HG02610 (cell line): ENCODE measurements around the gene HSPA12B.

ENCODE experiments used
- ATAC-seq: cut with Tn5 transposase; IDR thresholded peaks from one replicate; pipeline ENCODE4 v1.9.1; 2021; ENCODE audit warnings: mild to moderate bottlenecking, moderate library complexity; ENCODE audit not compliant: unreplicated experiment

Gene HSPA12B

GRCh38 chr20:3704087-3704486 is 28.4 kb upstream of the HSPA12B start:
- ATAC-seq = no peak

DNA sequence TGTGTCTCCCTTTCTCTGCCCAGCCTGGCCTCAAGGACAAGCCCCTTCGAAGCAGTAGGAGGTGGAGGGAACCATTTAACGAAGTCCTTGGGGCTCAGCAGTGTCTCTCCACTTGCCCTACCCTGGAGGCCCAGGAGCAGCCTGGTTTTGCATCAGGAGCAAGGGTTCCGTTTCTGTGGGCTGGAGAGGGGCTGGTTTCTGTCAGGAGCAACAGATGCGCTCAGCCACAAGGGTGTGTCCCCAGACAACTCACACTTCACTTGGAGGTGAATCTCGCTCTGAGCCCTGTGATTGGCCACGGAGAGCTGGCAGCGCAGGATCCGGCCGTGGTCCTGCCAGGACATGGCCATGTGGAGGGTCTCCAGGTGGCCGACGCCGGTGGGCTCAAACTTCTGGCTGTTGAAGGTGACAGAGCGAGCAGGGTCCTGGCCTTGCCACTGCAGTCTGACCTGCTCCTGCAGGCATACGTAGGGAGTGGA is 27.0 kb upstream of the HSPA12B start:
- no peak for ATAC-seq

- ATAC-seq = no peak
Measured at GRCh38 chr20:3705970-3706739, 26.3 kb upstream of the HSPA12B start.

DNA sequence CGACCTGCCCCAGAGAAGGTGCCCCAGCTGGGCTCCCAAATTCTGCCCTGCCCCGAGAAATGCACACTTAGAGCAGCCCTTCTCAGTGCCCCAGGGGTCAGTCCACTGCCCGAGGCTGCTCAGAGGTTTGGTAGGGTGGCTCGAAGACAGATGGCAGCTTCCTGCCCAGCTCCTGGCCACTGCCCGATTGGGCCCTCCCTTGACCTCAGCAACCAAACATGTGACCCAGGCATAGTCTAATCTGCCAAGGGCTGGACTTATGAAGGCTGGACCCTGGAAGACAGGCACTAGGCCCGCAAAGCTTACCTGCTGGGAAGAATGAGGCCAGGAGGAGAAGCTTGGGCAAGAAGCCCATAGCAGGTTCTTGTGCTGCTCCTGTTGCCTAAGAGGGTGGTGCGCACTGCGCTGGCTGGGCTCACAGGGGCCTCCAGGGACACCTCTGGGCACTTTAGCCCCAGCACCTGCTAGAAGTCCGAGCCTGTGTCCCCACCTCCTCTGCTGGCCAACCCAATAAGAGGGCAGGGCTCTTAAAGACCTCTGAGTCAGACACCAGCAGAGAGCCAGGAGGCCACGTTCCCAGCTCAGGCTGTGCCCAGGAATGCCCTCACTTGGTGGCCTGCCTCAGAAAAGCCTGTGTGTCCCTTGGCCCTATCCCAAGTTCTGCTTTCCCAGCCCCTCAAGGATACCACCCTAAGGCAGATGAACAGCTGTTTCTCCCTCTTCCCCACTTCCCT is 25.5 kb upstream of the HSPA12B start:
- ATAC-seq = no peak

DNA sequence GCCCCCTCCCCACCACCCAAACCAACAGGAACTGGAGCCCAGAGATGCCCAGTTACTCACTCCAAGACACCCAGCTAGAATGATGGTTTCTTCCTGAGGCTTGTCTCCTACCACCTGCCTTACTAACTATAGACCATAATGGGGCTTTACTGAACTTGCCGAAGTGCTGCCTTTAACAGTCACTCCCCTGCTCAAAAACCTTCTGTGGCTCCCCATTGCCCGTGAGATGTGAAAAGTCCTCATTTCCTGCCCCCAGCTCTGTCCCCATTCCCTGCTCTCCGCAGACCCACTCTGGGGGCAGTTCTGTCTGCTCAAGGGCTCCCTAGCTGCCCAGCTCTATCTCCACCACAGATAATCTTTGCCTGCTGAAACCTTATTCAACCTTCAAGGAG is 25.0 kb upstream of the HSPA12B start:
- ATAC-seq = no peak

GRCh38 chr20:3710011-3710466 is 22.4 kb upstream of the HSPA12B start:
- no peak for ATAC-seq

DNA sequence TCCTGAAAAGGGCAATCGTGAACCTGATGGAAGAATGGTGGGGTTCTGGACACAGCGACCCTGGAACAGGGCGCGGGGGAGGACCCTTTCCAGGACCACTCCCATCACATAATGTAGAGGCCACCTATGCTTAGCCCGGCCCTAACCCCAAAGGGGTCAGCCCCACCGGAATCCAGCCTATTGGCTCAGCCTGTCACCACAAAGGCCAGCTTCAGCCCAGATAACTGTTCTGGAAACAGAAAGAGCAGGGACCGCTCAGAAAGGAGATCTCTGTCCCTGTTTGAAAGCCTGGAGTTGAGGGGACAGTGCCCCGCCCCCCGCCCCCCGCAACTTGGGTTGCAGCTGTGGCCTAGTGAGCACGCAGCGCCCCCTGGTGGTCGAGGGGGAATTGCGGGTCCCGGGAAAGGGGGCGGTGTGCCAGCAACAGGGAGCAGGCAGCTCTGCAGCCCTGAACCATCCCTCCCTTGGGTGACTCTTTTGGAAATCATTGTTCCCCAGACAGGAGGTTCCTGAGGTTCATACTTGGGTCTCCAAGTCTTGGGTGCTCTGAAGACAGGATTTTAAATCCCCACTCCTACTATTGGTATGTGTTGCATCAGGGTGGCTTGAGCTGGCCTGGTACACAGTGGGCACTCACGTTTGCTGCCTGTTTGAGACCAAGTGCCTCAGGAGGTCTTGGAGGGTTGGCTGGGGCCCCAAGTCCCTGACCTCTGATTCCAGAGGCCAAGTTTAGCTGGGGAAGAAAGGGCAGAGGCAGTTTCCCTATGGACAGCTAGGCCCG is 21.6 kb upstream of the HSPA12B start:
- ATAC-seq = no peak

- ATAC-seq = no peak
Measured at GRCh38 chr20:3711484-3711941, 21.0 kb upstream of the HSPA12B start.

DNA sequence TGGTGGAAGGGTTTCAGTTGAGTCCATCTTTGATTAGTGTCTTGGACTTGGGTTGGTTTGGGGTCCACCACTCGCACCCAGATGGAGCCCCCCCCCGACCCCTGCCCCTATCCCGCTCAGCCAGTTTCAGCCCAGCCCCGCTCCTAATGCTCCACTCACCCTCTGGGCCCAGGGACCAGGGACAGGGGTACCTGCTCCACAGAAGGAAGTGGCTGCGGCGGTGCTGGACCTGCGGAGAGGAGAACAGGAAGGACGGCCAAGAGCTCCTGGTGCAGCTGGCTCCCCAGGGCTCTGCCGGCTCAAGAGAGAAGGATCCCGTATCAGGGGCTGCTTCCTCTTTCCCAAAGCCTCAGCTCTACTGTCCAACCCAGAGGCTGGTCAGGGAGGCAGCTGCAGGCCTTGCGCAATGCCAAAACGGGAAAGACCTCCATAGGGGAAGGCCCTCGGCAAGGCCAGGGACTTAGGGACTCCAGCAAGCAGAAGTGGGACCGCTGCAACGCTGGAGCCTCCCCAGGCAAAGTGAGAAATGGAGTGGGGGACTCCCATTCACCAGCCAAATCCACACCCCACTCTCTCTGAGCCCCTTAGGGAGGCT is 20.1 kb upstream of the HSPA12B start, which contains the start of gene SIGLEC1:
SIGLEC1 (minus strand) TSS at position 322 of the 595 bp plus-strand sequence. CDS start 5,472 bp downstream, outside the sequence.
- ATAC-seq = no peak

DNA sequence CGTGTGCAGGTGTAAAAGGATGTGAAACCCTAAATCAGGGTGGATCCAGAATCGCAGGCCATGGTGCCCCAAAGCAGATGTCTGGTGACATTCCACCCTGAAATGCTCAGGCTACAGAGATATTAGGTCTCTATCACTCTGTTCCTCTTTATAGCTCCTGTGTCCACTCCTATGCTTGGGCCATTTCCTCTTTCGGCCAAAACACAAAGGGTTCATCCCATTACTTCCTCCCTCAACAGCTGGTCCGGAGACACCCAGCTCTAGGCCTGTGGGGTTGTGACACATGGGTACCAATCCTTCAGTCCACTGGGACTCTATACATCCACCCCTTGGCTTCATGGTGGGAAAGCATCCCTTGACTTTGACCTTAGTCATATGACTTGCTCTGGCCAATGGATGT is 18.4 kb upstream of the HSPA12B start:
- ATAC-seq = no peak

- ATAC-seq = no peak
Measured at GRCh38 chr20:3716195-3716834, 16.2 kb upstream of the HSPA12B start.

DNA sequence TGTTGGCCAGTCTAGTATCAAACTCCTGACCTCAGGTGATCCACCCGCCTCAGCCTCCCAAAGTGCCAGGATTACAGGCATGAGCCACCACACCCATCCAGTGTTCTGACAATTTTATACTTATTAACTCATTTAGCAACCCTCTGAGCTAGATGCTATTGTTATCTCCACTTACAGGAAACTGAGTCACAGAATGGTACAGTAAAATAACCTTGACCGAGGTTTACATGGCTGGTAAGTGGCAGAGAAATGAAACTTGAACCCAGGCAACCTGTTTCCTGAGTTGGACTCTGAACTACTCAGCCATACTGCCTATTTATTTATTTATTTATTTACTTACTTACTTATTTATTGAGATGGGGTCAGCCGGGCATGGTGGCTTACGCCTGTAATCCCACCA is 13.4 kb upstream of the HSPA12B start:
- no peak for ATAC-seq

GRCh38 chr20:3720068-3720467 is 12.4 kb upstream of the HSPA12B start:
- no peak for ATAC-seq

DNA sequence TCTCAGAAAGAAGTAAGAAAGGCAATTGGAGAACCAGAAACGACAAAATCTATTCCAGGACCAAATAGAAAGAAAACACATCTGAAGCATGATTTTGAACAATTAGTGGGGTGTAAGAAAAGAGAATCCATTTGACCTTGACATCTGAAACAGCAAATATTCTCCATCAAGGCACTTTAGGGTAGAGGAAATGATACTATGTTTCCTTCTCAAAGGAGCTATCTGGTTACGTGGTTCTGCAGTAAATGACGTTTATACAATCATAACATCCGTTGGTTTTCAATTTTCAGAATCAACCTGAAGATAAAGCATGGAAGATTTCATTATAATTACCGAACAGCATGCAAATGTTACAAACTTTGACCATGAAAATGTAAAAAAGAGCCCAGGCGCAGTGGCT is 11.9 kb upstream of the HSPA12B start:
- ATAC-seq = no peak

GRCh38 chr20:3721912-3722311 is 10.6 kb upstream of the HSPA12B start:
- ATAC-seq = no peak

DNA sequence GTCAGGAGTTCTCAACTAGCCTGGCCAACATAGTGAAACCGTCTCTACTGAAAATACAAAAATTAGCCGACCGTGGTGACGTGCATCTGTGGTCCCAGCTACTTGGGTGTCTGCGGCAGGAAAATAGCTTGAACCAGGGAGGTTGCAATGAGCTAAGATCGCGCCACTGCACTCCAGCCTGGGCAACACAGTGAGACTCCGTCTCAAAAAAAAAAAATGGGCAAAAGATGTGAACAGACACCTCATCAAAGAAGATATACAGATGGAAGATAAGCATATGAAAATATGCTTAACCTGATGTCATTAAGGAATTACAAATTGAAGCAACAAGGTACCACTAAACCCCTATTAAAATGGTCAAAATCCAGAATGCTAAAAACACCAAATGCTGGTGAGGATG is 9.2 kb upstream of the HSPA12B start:
- ATAC-seq = no peak

- no peak for ATAC-seq
Measured at GRCh38 chr20:3724356-3724755, 8.1 kb upstream of the HSPA12B start.

- no peak for ATAC-seq
Measured at GRCh38 chr20:3727401-3728021, 5.0 kb upstream of the HSPA12B start.

DNA sequence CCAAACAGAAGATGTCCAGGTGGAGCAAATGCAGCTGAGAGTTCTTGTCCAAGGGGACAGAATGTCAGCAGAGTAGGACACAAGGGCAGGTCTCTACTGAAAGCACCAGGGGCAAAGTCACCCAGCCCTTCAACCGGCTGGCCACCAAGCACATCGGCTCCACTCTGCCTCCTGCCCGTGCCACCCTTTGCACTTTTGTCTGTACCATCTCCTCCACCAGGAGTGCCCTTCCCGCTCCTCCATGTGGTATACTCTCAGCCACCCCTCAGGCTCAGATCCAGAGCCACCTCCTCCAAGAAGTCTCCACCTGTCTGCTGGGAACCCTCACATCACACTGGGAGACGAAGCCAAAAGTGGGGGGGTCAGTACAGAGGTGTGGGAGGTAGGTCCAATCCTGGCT is 4.1 kb upstream of the HSPA12B start:
- no peak for ATAC-seq

GRCh38 chr20:3728876-3729275 is 3.6 kb upstream of the HSPA12B start:
- no peak for ATAC-seq
